Suprapubic skin (tissue), 3 donors: ENCODE measurements around the gene NOP14.

Experiments used
- CTCF ChIP-seq, 2 donors: fragments of 200-600 bp in 1 of 2; fragments of 450-650 bp in 1 of 2; sonication (generic) in 1 of 2; IDR thresholded peaks; one replicate each; pipeline ENCODE4 v1.5.1; 2016 to 2019; ENCODE audit warnings: antibody characterized with exemption in 2 of 2, mild to moderate bottlenecking in 1 of 2, moderate library complexity in 1 of 2
- POLR2A ChIP-seq, 2 donors: fragments of 450-650 bp; IDR thresholded peaks; one replicate each; pipeline ENCODE4 v1.6.1; 2017; ENCODE audit warnings: antibody characterized with exemption in 2 of 2, mild to moderate bottlenecking in 2 of 2, moderate library complexity in 2 of 2

DNA sequence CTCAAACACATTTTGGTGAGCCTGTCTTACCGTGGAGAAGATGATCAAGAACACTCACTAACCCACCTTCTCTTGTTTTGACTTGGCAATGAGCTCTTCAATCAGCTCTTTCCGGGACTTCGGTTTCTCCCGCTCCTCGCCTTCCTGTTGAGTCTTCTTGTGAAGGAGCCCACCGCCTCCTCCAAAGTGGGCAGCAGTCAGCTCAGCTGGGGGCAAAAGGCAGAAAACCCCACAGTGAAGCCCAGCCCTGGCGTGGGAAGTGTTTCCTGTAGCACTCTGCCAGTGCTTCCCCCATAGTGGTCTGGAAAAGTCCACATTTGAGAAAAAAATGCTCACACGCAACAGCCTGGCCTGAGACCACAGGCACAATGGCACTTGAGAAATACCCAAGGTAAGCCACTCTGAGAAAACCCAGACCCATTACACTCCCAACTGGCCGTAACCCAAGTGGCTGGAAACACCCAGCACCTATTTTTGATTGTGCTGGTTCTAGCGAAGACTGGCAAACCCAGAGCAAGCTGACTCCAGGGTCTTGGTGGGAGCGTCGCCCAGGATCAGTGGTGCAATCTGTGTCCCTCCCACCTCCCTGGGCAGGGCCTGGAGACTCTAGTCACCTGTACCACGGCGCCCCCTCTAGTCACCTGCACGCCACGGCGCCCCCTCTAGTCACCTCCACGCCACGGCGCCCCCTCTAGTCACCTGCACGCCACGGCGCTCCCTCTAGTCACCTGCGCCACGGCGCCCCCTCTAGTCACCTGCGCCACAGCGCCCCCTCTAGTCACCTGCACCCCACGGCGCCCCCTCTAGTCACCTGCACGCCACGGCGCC is 8.6 kb downstream of the NOP14 start:
- TF ChIP-seq CTCF (IDR thresholded peaks at IDR 0.05) = no peak
- TF ChIP-seq POLR2A (IDR thresholded peaks at IDR 0.05) = no peak
